Left hindlimb (tissue), 1 donor: ENCODE results near the gene TNNI2.
A peak's percentile ranks its signal among the peaks of the same experiment; 100 is the strongest.
"Not testable (repeated sequence)": the region's sequence is repeated elsewhere in the genome, so short reads cannot be mapped to it uniquely, and the experiment has no call there.

ENCODE experiments used
- DNase-seq: peaks from one replicate; pipeline ENCODE4 v3.0.0-alpha.2; 2018

Gene TNNI2

GRCh38 chr11:1838426-1839144 is at the start of gene TNNI2:
Gene TNNI2 (plus strand): TSS chr11:1838981. CDS start chr11:1839697, 716 bp downstream.
- DNase-seq, result peak; percentile 52

- DNase-seq, result no peak
Observed at GRCh38 chr11:1791912-1792311, 46.9 kb upstream of the TNNI2 start.

- DNase-seq, result no peak
Observed at GRCh38 chr11:1792461-1792860, 46.3 kb upstream of the TNNI2 start.

- no peak for DNase-seq
Observed at GRCh38 chr11:1793081-1793480, 45.7 kb upstream of the TNNI2 start.

- DNase-seq, result no peak
Observed at GRCh38 chr11:1796413-1797011, 42.3 kb upstream of the TNNI2 start.

GRCh38 chr11:1797391-1798125 is 41.2 kb upstream of the TNNI2 start:
- no peak for DNase-seq

GRCh38 chr11:1803246-1803645 is 35.5 kb upstream of the TNNI2 start:
- no peak for DNase-seq

GRCh38 chr11:1803835-1804519 is 34.8 kb upstream of the TNNI2 start:
- not testable (repeated sequence) for DNase-seq

- DNase-seq, result no peak
Observed at GRCh38 chr11:1805525-1805924, 33.3 kb upstream of the TNNI2 start.

GRCh38 chr11:1807264-1807995 is 31.4 kb upstream of the TNNI2 start:
- no peak for DNase-seq

- no peak for DNase-seq
Observed at GRCh38 chr11:1810761-1811160, 28.0 kb upstream of the TNNI2 start.

GRCh38 chr11:1812274-1812673 is 26.5 kb upstream of the TNNI2 start:
- no peak for DNase-seq

- DNase-seq, result no peak
Observed at GRCh38 chr11:1812801-1813200, 26.0 kb upstream of the TNNI2 start.

- not testable (repeated sequence) for DNase-seq
Observed at GRCh38 chr11:1813356-1813755, 25.4 kb upstream of the TNNI2 start.

GRCh38 chr11:1814691-1815090 is 24.1 kb upstream of the TNNI2 start:
- DNase-seq, result no peak

- no peak for DNase-seq
Observed at GRCh38 chr11:1815311-1815710, 23.5 kb upstream of the TNNI2 start.

- no peak for DNase-seq
Observed at GRCh38 chr11:1815751-1816150, 23.0 kb upstream of the TNNI2 start.

- DNase-seq, result no peak
Observed at GRCh38 chr11:1817000-1817399, 21.8 kb upstream of the TNNI2 start.

GRCh38 chr11:1817511-1817910 is 21.3 kb upstream of the TNNI2 start:
- DNase-seq, result no peak

GRCh38 chr11:1819074-1819473 is 19.7 kb upstream of the TNNI2 start:
- no peak for DNase-seq

- DNase-seq, result no peak
Observed at GRCh38 chr11:1820463-1821325, 18.1 kb upstream of the TNNI2 start.

- DNase-seq, result no peak
Observed at GRCh38 chr11:1821562-1821961, 17.2 kb upstream of the TNNI2 start.
